Regular cardiac myocyte (primary cell): ENCODE data around the gene C6orf163. TPM values are rescaled to one million over a fixed set of nuclear protein-coding genes. Genes with fewer than 3 reads are reported as not detected.

Experiments used
- total RNA-seq: library from RNA; depleted of rRNA; stranded (reverse); fragments of >200 nt; gene quantifications from 2 replicates; pipeline ENCODE4 v1.2.3, GENCODE V29; 2014

C6orf163 gene
- 0.77 and 2.0 TPM in 2 replicates for total RNA-seq

DNA sequence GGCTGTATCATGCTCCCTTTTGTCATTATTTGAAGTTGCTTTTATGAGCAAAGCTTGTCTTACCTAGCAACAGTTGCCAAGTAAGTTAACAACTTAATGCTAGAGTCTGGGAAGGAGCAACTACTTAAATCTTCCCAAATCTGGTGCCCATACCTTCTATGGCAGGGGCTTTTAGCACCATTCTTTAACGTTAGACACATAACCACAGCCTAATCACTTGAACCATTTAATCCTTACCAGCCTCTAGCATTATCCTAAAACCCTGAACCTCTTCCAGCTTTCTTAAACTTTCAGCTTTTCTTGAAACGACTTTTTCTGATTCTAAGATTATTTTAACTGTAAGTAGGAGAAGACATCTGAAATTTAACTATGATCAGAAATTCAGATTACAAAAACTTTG is at the start of gene C6orf163:
Gene C6orf163, plus strand, starts transcription at position 83 of the 400 bp plus-strand sequence. Its CDS starts 287 bp downstream, at position 370.

DNA sequence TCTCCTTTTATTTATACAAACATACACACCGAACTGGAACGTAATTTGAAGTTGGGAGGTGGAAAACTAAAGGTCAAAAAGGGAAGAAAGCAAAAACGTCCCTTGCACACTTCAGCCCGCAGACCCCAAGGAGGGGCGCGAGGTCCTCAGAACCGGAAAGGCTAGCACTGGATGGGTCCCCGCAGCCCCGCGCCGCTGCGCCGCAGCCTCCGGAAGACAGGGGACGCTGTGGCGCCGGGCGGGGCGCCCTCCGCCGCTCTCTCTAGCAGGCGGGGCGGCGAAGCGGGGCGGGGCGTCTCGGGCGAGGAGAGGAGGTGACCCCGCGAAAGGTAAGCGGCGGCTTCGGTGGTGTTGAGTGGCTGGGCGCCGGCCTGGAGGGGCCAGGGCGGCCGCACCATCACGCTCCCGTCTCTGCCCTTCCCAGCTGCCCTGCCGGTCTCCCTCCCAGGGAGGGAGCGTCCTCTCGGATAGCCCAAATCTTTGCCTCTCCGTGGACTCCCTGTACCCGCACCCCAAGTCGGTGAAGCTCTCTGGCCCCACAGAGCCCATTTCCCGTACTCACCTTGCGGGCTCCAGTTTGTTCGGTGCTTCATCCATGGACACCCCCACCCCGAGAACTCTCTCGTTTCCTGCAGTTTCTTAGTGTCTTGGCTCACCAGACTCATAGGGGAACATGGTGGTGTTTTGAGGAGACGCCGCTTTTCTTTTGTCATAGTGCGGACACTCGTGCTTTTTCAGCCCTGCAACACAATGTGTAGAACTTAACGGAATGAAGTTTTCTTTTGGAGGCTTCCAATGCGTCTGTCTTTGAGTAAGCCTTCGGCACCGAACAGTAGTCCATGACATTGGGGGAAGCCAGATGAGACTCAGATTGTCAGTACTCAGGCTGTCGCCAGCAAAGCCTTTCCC is 22.1 kb upstream of the C6orf163 start, which contains the start of gene SMIM8:
Gene SMIM8, plus strand, starts transcription at position 285 of the 909 bp plus-strand sequence. CDS start 14,444 bp downstream, outside the sequence.

DNA sequence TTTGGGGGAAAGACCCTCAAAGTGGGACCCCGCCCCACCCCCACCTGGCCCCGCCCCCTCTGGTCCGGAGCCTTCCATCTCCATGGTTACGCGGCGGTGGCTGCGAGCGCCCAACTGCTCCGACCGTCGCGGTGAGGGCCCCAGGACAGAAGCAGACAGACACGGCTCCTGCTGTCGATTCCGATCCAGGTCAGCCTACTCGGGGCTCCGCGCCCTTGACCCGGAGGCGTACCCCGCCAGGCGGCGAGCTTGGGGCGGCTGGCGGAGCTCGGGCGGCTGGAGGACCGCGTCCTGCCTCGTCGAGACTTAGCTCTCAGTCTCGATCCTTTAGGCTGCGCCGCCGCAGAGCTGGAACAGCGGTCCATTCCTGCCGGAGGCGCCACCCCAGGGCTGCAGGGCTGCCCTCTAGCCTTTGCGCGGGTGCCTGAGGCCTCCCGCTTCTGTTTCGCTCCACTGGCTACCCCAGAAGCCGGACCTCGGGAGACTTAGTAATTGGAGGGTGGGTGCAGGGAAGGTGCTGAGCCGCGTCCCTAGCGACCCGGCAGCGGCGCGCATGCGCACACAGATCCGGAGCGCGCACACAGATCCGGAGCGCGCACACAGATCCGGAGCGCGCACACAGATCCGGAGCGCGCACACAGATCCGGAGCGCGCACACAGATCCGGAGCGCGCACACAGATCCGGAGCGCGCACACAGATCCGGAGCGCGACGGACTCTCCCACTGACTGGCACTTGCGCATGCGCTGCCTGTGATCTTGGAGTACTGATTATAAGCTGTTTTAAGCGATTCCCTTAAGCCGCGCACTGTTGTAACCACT is 63.5 kb downstream of the C6orf163 start, which contains the start of gene CFAP206:
Gene CFAP206, plus strand, starts transcription at position 72 of the 820 bp plus-strand sequence. CDS start 1,868 bp downstream, outside the sequence.

Other genes with a start within 250 kb of the C6orf163 start
- 0.28 TPM in 1 of 2 replicates, not detected in the other for gene CGA, start 249.7 kb upstream of the C6orf163 start, total RNA-seq
- gene ZNF292, start 189.2 kb upstream of the C6orf163 start, total RNA-seq = 20.7 and 42.0 TPM in 2 replicates
- 3.3 and 5.4 TPM in 2 replicates for gene SMIM8, start 22.2 kb upstream of the C6orf163 start, total RNA-seq
- gene GJB7, start 15.5 kb upstream of the C6orf163 start, total RNA-seq = not detected in 2 replicates
- gene CFAP206, start 63.2 kb downstream of the C6orf163 start, total RNA-seq = 0.38 and 1.4 TPM in 2 replicates
- gene SLC35A1, start 128.2 kb downstream of the C6orf163 start, total RNA-seq = 17.4 and 24.8 TPM in 2 replicates
- gene RARS2, start 245.2 kb downstream of the C6orf163 start, total RNA-seq = 38.9 and 53.8 TPM in 2 replicates
- gene ORC3, start 245.3 kb downstream of the C6orf163 start, total RNA-seq = 27.4 and 29.0 TPM in 2 replicates